Measurements from ENCODE around the gene PEX14.
"Not testable (repeated sequence)": the region's sequence is repeated elsewhere in the genome, so short reads cannot be mapped to it uniquely, and the experiment has no call there.

PEX14 gene

GRCh38 chr1:10451287-10451686, 23.5 kb upstream of the PEX14 start:
- Histone ChIP-seq H3K9me3 (ENCODE audit: control insufficient read depth, insufficient read depth, low read length) (no peaks in the 10 kb centered on the region), H3K9ac (ENCODE audit: low read depth, low read length) (no peak overlapping the region), H3K4me3 (ENCODE audit: low read depth, low read length) (no peak overlapping the region), H3K4me1 (ENCODE audit: control insufficient read depth, insufficient read depth, low read length) (peaks cover 14% of the 10 kb centered on the region; the same call in 1 of the 2 replicates), H3K27me3 (ENCODE audit: control insufficient read depth, insufficient read depth, low read length) (no peaks in the 10 kb centered on the region), H3K27ac (ENCODE audit: low read depth, low read length) (peak overlapping the region; percentile 51), H3K36me3 (ENCODE audit: control insufficient read depth, insufficient read depth, low read length) (no peaks in the 10 kb centered on the region)

- H3K9me3 ChIP-seq (ENCODE audit: control insufficient read depth, insufficient read depth, low read length) = no peaks in the 10 kb centered on the region
- no peak overlapping the region for H3K27ac ChIP-seq (ENCODE audit: low read depth, low read length)
- H3K4me3 ChIP-seq (ENCODE audit: low read depth, low read length) = no peak overlapping the region
- peaks cover 10% of the 10 kb centered on the region; the same call in 1 of the 2 replicates for H3K4me1 ChIP-seq (ENCODE audit: control insufficient read depth, insufficient read depth, low read length)
- no peak overlapping the region for H3K9ac ChIP-seq (ENCODE audit: low read depth, low read length)
- no peaks in the 10 kb centered on the region for H3K27me3 ChIP-seq (ENCODE audit: control insufficient read depth, insufficient read depth, low read length)
- H3K36me3 ChIP-seq (ENCODE audit: control insufficient read depth, insufficient read depth, low read length) = peaks cover 31% of the 10 kb centered on the region
Observed at GRCh38 chr1:10456048-10456447, 18.7 kb upstream of the PEX14 start.

GRCh38 chr1:10456661-10457060, 18.1 kb upstream of the PEX14 start:
- Histone ChIP-seq H3K27me3 (ENCODE audit: control insufficient read depth, insufficient read depth, low read length) (no peaks in the 10 kb centered on the region), H3K4me1 (ENCODE audit: control insufficient read depth, insufficient read depth, low read length) (peaks cover 3% of the 10 kb centered on the region; the same call in 1 of the 2 replicates), H3K4me3 (ENCODE audit: low read depth, low read length) (no peak overlapping the region), H3K9me3 (ENCODE audit: control insufficient read depth, insufficient read depth, low read length) (no peaks in the 10 kb centered on the region), H3K36me3 (ENCODE audit: control insufficient read depth, insufficient read depth, low read length) (peaks cover 36% of the 10 kb centered on the region), H3K27ac (ENCODE audit: low read depth, low read length) (no peak overlapping the region), H3K9ac (ENCODE audit: low read depth, low read length) (no peak overlapping the region)

GRCh38 chr1:10457462-10457861, 17.3 kb upstream of the PEX14 start:
- not testable (repeated sequence) for H3K9me3 ChIP-seq (ENCODE audit: control insufficient read depth, insufficient read depth, low read length); H3K27ac ChIP-seq (ENCODE audit: low read depth, low read length); H3K4me3 ChIP-seq (ENCODE audit: low read depth, low read length); H3K9ac ChIP-seq (ENCODE audit: low read depth, low read length); H3K27me3 ChIP-seq (ENCODE audit: control insufficient read depth, insufficient read depth, low read length); H3K4me1 ChIP-seq (ENCODE audit: control insufficient read depth, insufficient read depth, low read length)
- peaks cover 41% of the 10 kb centered on the region for H3K36me3 ChIP-seq (ENCODE audit: control insufficient read depth, insufficient read depth, low read length)

GRCh38 chr1:10457875-10458274, 16.9 kb upstream of the PEX14 start:
- no peak overlapping the region for H3K9ac ChIP-seq (ENCODE audit: low read depth, low read length)
- H3K4me1 ChIP-seq (ENCODE audit: control insufficient read depth, insufficient read depth, low read length) = no peaks in the 10 kb centered on the region
- no peaks in the 10 kb centered on the region for H3K27me3 ChIP-seq (ENCODE audit: control insufficient read depth, insufficient read depth, low read length)
- no peak overlapping the region for H3K27ac ChIP-seq (ENCODE audit: low read depth, low read length)
- no peak overlapping the region for H3K4me3 ChIP-seq (ENCODE audit: low read depth, low read length)
- H3K9me3 ChIP-seq (ENCODE audit: control insufficient read depth, insufficient read depth, low read length) = no peaks in the 10 kb centered on the region
- H3K36me3 ChIP-seq (ENCODE audit: control insufficient read depth, insufficient read depth, low read length) = peaks cover 45% of the 10 kb centered on the region

GRCh38 chr1:10459184-10459583, 15.6 kb upstream of the PEX14 start:
- no peaks in the 10 kb centered on the region for H3K9me3 ChIP-seq (ENCODE audit: control insufficient read depth, insufficient read depth, low read length)
- no peaks in the 10 kb centered on the region for H3K27me3 ChIP-seq (ENCODE audit: control insufficient read depth, insufficient read depth, low read length)
- no peak overlapping the region for H3K9ac ChIP-seq (ENCODE audit: low read depth, low read length)
- H3K27ac ChIP-seq (ENCODE audit: low read depth, low read length) = no peak overlapping the region
- no peaks in the 10 kb centered on the region for H3K4me1 ChIP-seq (ENCODE audit: control insufficient read depth, insufficient read depth, low read length)
- no peak overlapping the region for H3K4me3 ChIP-seq (ENCODE audit: low read depth, low read length)
- peaks cover 55% of the 10 kb centered on the region for H3K36me3 ChIP-seq (ENCODE audit: control insufficient read depth, insufficient read depth, low read length)

- Histone ChIP-seq H3K36me3 (ENCODE audit: control insufficient read depth, insufficient read depth, low read length) (peaks cover 77% of the 10 kb centered on the region), H3K9me3 (ENCODE audit: control insufficient read depth, insufficient read depth, low read length) (no peaks in the 10 kb centered on the region), H3K27me3 (ENCODE audit: control insufficient read depth, insufficient read depth, low read length) (no peaks in the 10 kb centered on the region), H3K9ac (ENCODE audit: low read depth, low read length) (no peak overlapping the region), H3K4me3 (ENCODE audit: low read depth, low read length) (no peak overlapping the region), H3K4me1 (ENCODE audit: control insufficient read depth, insufficient read depth, low read length) (peaks cover 7% of the 10 kb centered on the region; the same call in 1 of the 2 replicates), H3K27ac (ENCODE audit: low read depth, low read length) (no peak overlapping the region)
Observed at GRCh38 chr1:10467078-10467477, 7.7 kb upstream of the PEX14 start.

GRCh38 chr1:10470043-10470442, 4.7 kb upstream of the PEX14 start:
- H3K4me1 ChIP-seq (ENCODE audit: control insufficient read depth, insufficient read depth, low read length) = peaks cover 7% of the 10 kb centered on the region; the same call in 1 of the 2 replicates
- H3K9me3 ChIP-seq (ENCODE audit: control insufficient read depth, insufficient read depth, low read length) = no peaks in the 10 kb centered on the region
- no peak overlapping the region for H3K9ac ChIP-seq (ENCODE audit: low read depth, low read length)
- no peaks in the 10 kb centered on the region for H3K27me3 ChIP-seq (ENCODE audit: control insufficient read depth, insufficient read depth, low read length)
- H3K36me3 ChIP-seq (ENCODE audit: control insufficient read depth, insufficient read depth, low read length) = peaks cover 50% of the 10 kb centered on the region
- H3K27ac ChIP-seq (ENCODE audit: low read depth, low read length) = no peak overlapping the region
- no peak overlapping the region for H3K4me3 ChIP-seq (ENCODE audit: low read depth, low read length)

- Histone ChIP-seq H3K27ac (ENCODE audit: low read depth, low read length) (peak overlapping the region; percentile 85), H3K36me3 (ENCODE audit: control insufficient read depth, insufficient read depth, low read length) (peaks cover 34% of the 10 kb centered on the region), H3K9ac (ENCODE audit: low read depth, low read length) (peak overlapping the region; percentile 77), H3K4me1 (ENCODE audit: control insufficient read depth, insufficient read depth, low read length) (peaks cover 13% of the 10 kb centered on the region; the same call in 1 of the 2 replicates), H3K9me3 (ENCODE audit: control insufficient read depth, insufficient read depth, low read length) (no peaks in the 10 kb centered on the region), H3K27me3 (ENCODE audit: control insufficient read depth, insufficient read depth, low read length) (no peaks in the 10 kb centered on the region), H3K4me3 (ENCODE audit: low read depth, low read length) (peak overlapping the region; percentile 89)
Observed at GRCh38 chr1:10471411-10472219, 3.1 kb upstream of the PEX14 start.

GRCh38 chr1:10472220-10473144, 2.3 kb upstream of the PEX14 start, which contains the start of gene DFFA:
Gene DFFA (minus strand): TSS chr1:10472529. CDS start chr1:10472458, 71 bp downstream.
- H3K36me3 ChIP-seq (ENCODE audit: control insufficient read depth, insufficient read depth, low read length) = peaks cover 25% of the 10 kb centered on the region
- no peaks in the 10 kb centered on the region for H3K27me3 ChIP-seq (ENCODE audit: control insufficient read depth, insufficient read depth, low read length)
- H3K4me1 ChIP-seq (ENCODE audit: control insufficient read depth, insufficient read depth, low read length) = peaks cover 13% of the 10 kb centered on the region; the same call in 1 of the 2 replicates
- peak within 1 kb of the TSS; percentile 85 for H3K27ac ChIP-seq (ENCODE audit: low read depth, low read length)
- H3K9ac ChIP-seq (ENCODE audit: low read depth, low read length) = peak within 1 kb of the TSS; percentile 77
- H3K9me3 ChIP-seq (ENCODE audit: control insufficient read depth, insufficient read depth, low read length) = no peaks in the 10 kb centered on the region
- peak within 1 kb of the TSS; percentile 89 for H3K4me3 ChIP-seq (ENCODE audit: low read depth, low read length)
